ENCODE data around the gene SFXN2.

Gene SFXN2

GRCh38 chr10:102721954-102722353 lies 7.5 kb downstream of the SFXN2 start:
- TF ChIP-seq CTCF (conservative IDR thresholded peaks at IDR 0.05; ENCODE audit: low read depth, low read length) = no peak
- DNase-seq (ENCODE audit: low read depth) = no peak
- H3K4me3 ChIP-seq (ENCODE audit: low read length) = no peak overlapping the region

GRCh38 chr10:102723989-102724388 lies 9.6 kb downstream of the SFXN2 start:
- no peak for DNase-seq (ENCODE audit: low read depth)
- no peak overlapping the region for H3K4me3 ChIP-seq (ENCODE audit: low read length)
- TF ChIP-seq CTCF (conservative IDR thresholded peaks at IDR 0.05; ENCODE audit: low read depth, low read length) = no peak

- TF ChIP-seq CTCF (conservative IDR thresholded peaks at IDR 0.05; ENCODE audit: low read depth, low read length) = no peak
- no peak overlapping the region for H3K4me3 ChIP-seq (ENCODE audit: low read length)
- DNase-seq (ENCODE audit: low read depth) = no peak
These were observed 11.8 kb downstream of the SFXN2 start for GRCh38 chr10:102726274-102726673.

GRCh38 chr10:102727037-102727818 lies 12.8 kb downstream of the SFXN2 start:
- no peak for TF ChIP-seq CTCF (conservative IDR thresholded peaks at IDR 0.05; ENCODE audit: low read depth, low read length)
- DNase-seq (ENCODE audit: low read depth) = no peak
- no peak overlapping the region for H3K4me3 ChIP-seq (ENCODE audit: low read length)

- DNase-seq (ENCODE audit: low read depth) = no peak
- peak; percentile 91 for TF ChIP-seq CTCF (conservative IDR thresholded peaks at IDR 0.05; ENCODE audit: low read depth, low read length)
- H3K4me3 ChIP-seq (ENCODE audit: low read length) = no peak overlapping the region
These were observed 14.9 kb downstream of the SFXN2 start for GRCh38 chr10:102729029-102730026.

- no peak for TF ChIP-seq CTCF (conservative IDR thresholded peaks at IDR 0.05; ENCODE audit: low read depth, low read length)
- H3K4me3 ChIP-seq (ENCODE audit: low read length) = no peak overlapping the region
- DNase-seq (ENCODE audit: low read depth) = no peak
These were observed 16.9 kb downstream of the SFXN2 start for GRCh38 chr10:102731222-102731800.

Data from retinal pigment epithelial cell (primary cell).